Liver (tissue), 9 donors: ENCODE data around the gene ZBP1. TPM values are rescaled to one million over a fixed set of nuclear protein-coding genes. Genes with fewer than 3 reads are reported as not detected.
A peak's percentile ranks its signal among the peaks of the same experiment; 100 is the strongest.

Source experiments
- DNase-seq: peaks from one replicate; pipeline ENCODE4 v3.0.0-alpha.2; 2017; ENCODE audit warnings: low spot score
- H3K27ac ChIP-seq, 2 donors: one replicate each; pipeline ENCODE4 v1.7.0; 2013; ENCODE audit warnings: inconsistent platforms in 2 of 2, low read length in 2 of 2, control low read depth in 1 of 2, low read depth in 1 of 2, mild to moderate bottlenecking in 1 of 2
- H3K27me3 ChIP-seq, 4 donors: one replicate each; pipeline versions ENCODE4 v1.6.1 to v1.7.0; 2013; ENCODE audit warnings: low read length in 3 of 4, inconsistent platforms in 1 of 4, mild to moderate bottlenecking in 1 of 4, moderate library complexity in 1 of 4; ENCODE audit not compliant: control insufficient read depth in 4 of 4, insufficient read depth in 4 of 4
- H3K36me3 ChIP-seq, 4 donors: one replicate each; pipeline versions ENCODE4 v1.6.1 to v1.7.0; 2013; ENCODE audit warnings: low read length in 3 of 4, mild to moderate bottlenecking in 3 of 4, low read depth in 1 of 4, moderate library complexity in 1 of 4; ENCODE audit not compliant: control insufficient read depth in 4 of 4, insufficient read depth in 3 of 4
- H3K4me1 ChIP-seq, 4 donors: one replicate each; pipeline versions ENCODE4 v1.6.1 to v1.7.0; 2013; ENCODE audit warnings: low read length in 3 of 4, mild to moderate bottlenecking in 3 of 4, moderate library complexity in 1 of 4; ENCODE audit not compliant: control insufficient read depth in 4 of 4, insufficient read depth in 4 of 4
- H3K4me3 ChIP-seq, 3 donors: one replicate each; pipeline versions ENCODE4 v1.6.1 to v1.7.0; 2013; ENCODE audit warnings: low read length in 3 of 3, control low read depth in 1 of 3, low read depth in 1 of 3, mild to moderate bottlenecking in 1 of 3
- H3K9ac ChIP-seq, 2 donors: one replicate each; pipeline ENCODE4 v1.7.0; 2013; ENCODE audit warnings: low read length in 2 of 2, mild to moderate bottlenecking in 2 of 2, moderate library complexity in 2 of 2, control low read depth in 1 of 2, low read depth in 1 of 2
- H3K9me3 ChIP-seq, 4 donors: one replicate each; pipeline versions ENCODE4 v1.6.1 to v1.7.0; 2013; ENCODE audit warnings: low read length in 3 of 4; ENCODE audit not compliant: control insufficient read depth in 4 of 4
- EGR1 ChIP-seq, 2 donors: IDR thresholded peaks; 2 replicates each; pipeline ENCODE4 v1.6.1; 2016 to 2018; ENCODE audit warnings: antibody characterized with exemption in 2 of 2, low read depth in 2 of 2
- FOXA1 ChIP-seq: IDR thresholded peaks from 2 replicates; pipeline ENCODE4 v1.6.1; 2016; ENCODE audit warnings: antibody characterized with exemption
- FOXA2 ChIP-seq: IDR thresholded peaks from 2 replicates; pipeline ENCODE4 v1.6.1; 2016; ENCODE audit warnings: antibody characterized with exemption
- GABPA ChIP-seq, 2 donors: IDR thresholded peaks in 1 of 2; conservative IDR thresholded peaks in 1 of 2; 2 replicates each; pipeline ENCODE4 v1.6.1; 2016; ENCODE audit warnings: antibody characterized with exemption in 2 of 2, mild to moderate bottlenecking in 1 of 2, moderate library complexity in 1 of 2
- HNF4A ChIP-seq, 2 donors: conservative IDR thresholded peaks; 2 replicates each; pipeline ENCODE4 v1.6.1; 2016; ENCODE audit warnings: antibody characterized with exemption in 2 of 2, mild to moderate bottlenecking in 2 of 2
- HNF4G ChIP-seq: IDR thresholded peaks from 2 replicates; pipeline ENCODE4 v1.6.1; 2016; ENCODE audit warnings: antibody characterized with exemption
- JUND ChIP-seq, 2 donors: IDR thresholded peaks; 2 replicates each; pipeline ENCODE4 v1.6.1; 2016; ENCODE audit warnings: antibody characterized with exemption in 2 of 2
- NR2F2 ChIP-seq: IDR thresholded peaks from 2 replicates; pipeline ENCODE4 v1.6.1; 2016; ENCODE audit warnings: antibody characterized with exemption
- RAD21 ChIP-seq, 2 donors: IDR thresholded peaks; 2 replicates each; pipeline ENCODE4 v1.6.1; 2016; ENCODE audit warnings: antibody characterized with exemption in 2 of 2, mild to moderate bottlenecking in 2 of 2
- RXRA ChIP-seq, 2 donors: IDR thresholded peaks; 2 replicates each; pipeline ENCODE4 v1.6.1; 2017 to 2018; ENCODE audit warnings: antibody characterized with exemption in 2 of 2, mild to moderate bottlenecking in 1 of 2
- TAF1 ChIP-seq: conservative IDR thresholded peaks from 2 replicates; pipeline ENCODE4 v1.6.1; 2016; ENCODE audit warnings: antibody characterized with exemption, mild to moderate bottlenecking
- YY1 ChIP-seq: IDR thresholded peaks from 2 replicates; pipeline ENCODE4 v1.6.1; 2016; ENCODE audit warnings: antibody characterized with exemption, mild to moderate bottlenecking
- WGBS: extraction: QIAGEN DNeasy Blood & Tissue Kit; methylation state at CpG from one replicate; pipeline ENCODE4 v1.1.7; 2013; 5-methylcytosine and 5-hydroxymethylcytosine counted together
- polyA plus RNA-seq, 2 donors: library from polyadenylated mRNA; stranded (reverse) in 1 of 2; unstranded in 1 of 2; fragments of 200-250 nt in 1 of 2; fragments of >200 nt in 1 of 2; fragmentation: Nextera tagmentation in 1 of 2; extraction: Ambion mirVana in 1 of 2; gene quantifications; one replicate each; pipeline versions ENCODE4 v1.2.1 to v1.2.3, GENCODE V29; 2013 to 2015
- total RNA-seq, 2 donors: library from RNA; depleted of rRNA; stranded (reverse); fragments of >200 nt; gene quantifications; one replicate each; pipeline ENCODE4 v1.2.3, GENCODE V29; 2014
- TF ChIP-seq, protein P1 (sequence below): IDR thresholded peaks from 2 replicates; pipeline ENCODE4 v1.6.1; 2016; ENCODE audit warnings: antibody characterized with exemption
- TF ChIP-seq, protein P2 (sequence below): fragments of 150-350 bp; IDR thresholded peaks from 2 replicates; pipeline ENCODE4 v1.5.1; 2017; ENCODE audit warnings: improper control_type of control experiment, low read depth, low read length; ENCODE audit not compliant: missing input control
- TF ChIP-seq, protein P3 (sequence below): IDR thresholded peaks from 2 replicates; pipeline ENCODE4 v1.6.1; 2016; ENCODE audit warnings: antibody characterized with exemption
- TF ChIP-seq, protein P4 (sequence below): IDR thresholded peaks from 2 replicates; pipeline ENCODE4 v1.6.1; 2016; ENCODE audit warnings: antibody characterized with exemption
- TF ChIP-seq, protein P5 (sequence below): IDR thresholded peaks from 2 replicates; pipeline ENCODE4 v1.6.1; 2016; ENCODE audit warnings: antibody characterized with exemption, mild to moderate bottlenecking
- donor health status: healthy.
- donor health status: healthy.
- donor health status: healthy.
- donor health status: healthy.
- donor health status: healthy.

Gene ZBP1
- total and polyA plus RNA-seq, 4 donors, result 0.06 to 0.42 (median 0.13) TPM

DNA sequence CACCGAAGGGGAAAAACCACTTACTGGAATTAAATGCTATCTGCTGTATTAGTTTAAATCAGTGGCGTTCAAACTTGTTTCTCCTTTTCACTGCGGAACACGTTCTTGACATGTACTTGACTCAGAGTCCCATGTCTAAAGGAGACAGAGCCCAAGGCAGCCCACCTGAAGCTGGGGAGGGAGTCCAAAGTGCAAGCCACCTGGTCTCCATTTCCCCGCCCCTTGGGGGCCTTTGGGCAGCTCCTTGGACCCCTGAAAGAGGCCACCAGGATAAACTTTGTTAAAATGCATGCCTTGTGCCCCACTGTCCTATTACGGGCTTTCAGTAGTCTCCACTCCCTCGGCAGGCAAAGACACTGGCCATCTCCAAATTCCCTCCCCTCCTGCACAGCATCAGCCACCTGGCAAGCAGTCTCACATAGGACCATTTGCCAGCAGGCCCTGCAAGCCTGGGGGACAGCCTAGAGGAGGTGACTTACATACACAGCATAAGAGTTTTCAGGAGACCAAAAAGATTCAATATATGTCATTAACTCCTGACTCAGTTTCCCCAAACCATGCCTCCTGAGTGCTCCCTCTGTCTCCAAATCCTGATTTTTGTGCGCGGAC, 52.7 kb downstream of the ZBP1 start:
- Histone ChIP-seq H3K4me1 (peaks cover 2 to 42% (median 24%) of the 10 kb centered on the region in 4 donors), H3K36me3 (peaks cover 0 to 5% (median 0%) of the 10 kb centered on the region in 4 donors), H3K9ac (peak overlapping the region in 1 of 2 donors; percentile 8), H3K27me3 (no peaks in the 10 kb centered on the region), H3K4me3 (no peak overlapping the region), H3K27ac (peak overlapping the region; percentile 88 to 92), H3K9me3 (no peaks in the 10 kb centered on the region)
- peak in 1 of 2 donors; percentile 39 for TF ChIP-seq EGR1 (IDR thresholded peaks at IDR 0.05; ENCODE audit: low read depth in 2 of 2)
- TF ChIP-seq RXRA (IDR thresholded peaks at IDR 0.05), result no peak
- TF ChIP-seq HNF4A (conservative IDR thresholded peaks at IDR 0.05), result peak; percentile 44 to 57
- TF ChIP-seq TAF1, result no peak
- TF ChIP-seq RAD21 (IDR thresholded peaks at IDR 0.05), result peak in 1 of 2 donors; percentile 1
- TF ChIP-seq, protein P1, sequence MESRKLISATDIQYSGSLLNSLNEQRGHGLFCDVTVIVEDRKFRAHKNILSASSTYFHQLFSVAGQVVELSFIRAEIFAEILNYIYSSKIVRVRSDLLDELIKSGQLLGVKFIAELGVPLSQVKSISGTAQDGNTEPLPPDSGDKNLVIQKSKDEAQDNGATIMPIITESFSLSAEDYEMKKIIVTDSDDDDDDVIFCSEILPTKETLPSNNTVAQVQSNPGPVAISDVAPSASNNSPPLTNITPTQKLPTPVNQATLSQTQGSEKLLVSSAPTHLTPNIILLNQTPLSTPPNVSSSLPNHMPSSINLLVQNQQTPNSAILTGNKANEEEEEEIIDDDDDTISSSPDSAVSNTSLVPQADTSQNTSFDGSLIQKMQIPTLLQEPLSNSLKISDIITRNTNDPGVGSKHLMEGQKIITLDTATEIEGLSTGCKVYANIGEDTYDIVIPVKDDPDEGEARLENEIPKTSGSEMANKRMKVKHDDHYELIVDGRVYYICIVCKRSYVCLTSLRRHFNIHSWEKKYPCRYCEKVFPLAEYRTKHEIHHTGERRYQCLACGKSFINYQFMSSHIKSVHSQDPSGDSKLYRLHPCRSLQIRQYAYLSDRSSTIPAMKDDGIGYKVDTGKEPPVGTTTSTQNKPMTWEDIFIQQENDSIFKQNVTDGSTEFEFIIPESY, result peak; percentile 13
- TF ChIP-seq HNF4G, result peak; percentile 61
- no peak for DNase-seq
- WGBS, result 41% methylated on average over 9 of the region's 9 CpGs

DNA sequence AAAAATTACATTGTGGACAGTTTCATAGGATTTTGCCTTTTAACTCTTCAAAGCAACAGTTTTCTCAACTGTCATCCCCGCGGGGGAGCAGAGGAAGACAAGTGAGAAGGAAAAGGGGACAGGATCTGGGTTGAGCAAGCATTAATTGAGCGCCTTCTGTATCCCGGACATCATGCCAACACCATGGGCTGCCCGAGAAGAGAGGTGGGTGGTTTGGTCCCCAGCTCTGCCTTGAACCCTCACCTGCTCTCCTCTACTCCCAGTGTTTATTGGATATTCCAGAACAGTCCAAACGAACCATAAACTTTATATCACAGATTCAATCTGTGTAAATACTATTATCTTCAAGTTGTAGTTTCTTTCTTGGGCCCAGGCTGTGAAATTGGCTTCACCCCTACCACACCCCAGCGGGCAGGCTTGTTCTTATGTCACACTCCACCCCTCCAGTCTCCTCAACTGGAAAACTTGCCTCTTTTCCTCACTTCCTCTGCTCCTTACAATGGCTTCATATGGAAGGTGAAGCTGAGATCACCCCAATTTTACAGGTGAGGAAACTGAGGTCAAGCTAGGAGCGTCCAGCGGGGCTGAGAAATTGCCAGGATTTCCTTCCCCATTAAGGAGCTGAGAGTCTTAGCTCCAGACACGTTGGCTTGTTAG, 53.3 kb downstream of the ZBP1 start:
- no peak overlapping the region for H3K4me3 ChIP-seq
- 49% methylated on average over 10 of the region's 10 CpGs for WGBS
- no peak for DNase-seq
- TF ChIP-seq FOXA2 (peak; percentile 47), GABPA (IDR thresholded peaks at IDR 0.05 in 1 of 2, conservative IDR thresholded peaks at IDR 0.05 in 1 of 2) (no peak), RAD21 (IDR thresholded peaks at IDR 0.05) (peak in 1 of 2 donors; percentile 10), EGR1 (IDR thresholded peaks at IDR 0.05; ENCODE audit: low read depth in 2 of 2) (peak in 1 of 2 donors; percentile 11), FOXA1 (no peak), JUND (IDR thresholded peaks at IDR 0.05) (peak in 1 of 2 donors; percentile 58), HNF4G (no peak), NR2F2 (peak; percentile 5), YY1 (peak; percentile 22), RXRA (IDR thresholded peaks at IDR 0.05) (peak in 1 of 2 donors; percentile 63), HNF4A (conservative IDR thresholded peaks at IDR 0.05) (peak in 1 of 2 donors; percentile 6)
- TF ChIP-seq, protein P1, result peak; percentile 6
- TF ChIP-seq, protein P2, sequence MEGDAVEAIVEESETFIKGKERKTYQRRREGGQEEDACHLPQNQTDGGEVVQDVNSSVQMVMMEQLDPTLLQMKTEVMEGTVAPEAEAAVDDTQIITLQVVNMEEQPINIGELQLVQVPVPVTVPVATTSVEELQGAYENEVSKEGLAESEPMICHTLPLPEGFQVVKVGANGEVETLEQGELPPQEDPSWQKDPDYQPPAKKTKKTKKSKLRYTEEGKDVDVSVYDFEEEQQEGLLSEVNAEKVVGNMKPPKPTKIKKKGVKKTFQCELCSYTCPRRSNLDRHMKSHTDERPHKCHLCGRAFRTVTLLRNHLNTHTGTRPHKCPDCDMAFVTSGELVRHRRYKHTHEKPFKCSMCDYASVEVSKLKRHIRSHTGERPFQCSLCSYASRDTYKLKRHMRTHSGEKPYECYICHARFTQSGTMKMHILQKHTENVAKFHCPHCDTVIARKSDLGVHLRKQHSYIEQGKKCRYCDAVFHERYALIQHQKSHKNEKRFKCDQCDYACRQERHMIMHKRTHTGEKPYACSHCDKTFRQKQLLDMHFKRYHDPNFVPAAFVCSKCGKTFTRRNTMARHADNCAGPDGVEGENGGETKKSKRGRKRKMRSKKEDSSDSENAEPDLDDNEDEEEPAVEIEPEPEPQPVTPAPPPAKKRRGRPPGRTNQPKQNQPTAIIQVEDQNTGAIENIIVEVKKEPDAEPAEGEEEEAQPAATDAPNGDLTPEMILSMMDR, result no peak
- TF ChIP-seq, protein P3, sequence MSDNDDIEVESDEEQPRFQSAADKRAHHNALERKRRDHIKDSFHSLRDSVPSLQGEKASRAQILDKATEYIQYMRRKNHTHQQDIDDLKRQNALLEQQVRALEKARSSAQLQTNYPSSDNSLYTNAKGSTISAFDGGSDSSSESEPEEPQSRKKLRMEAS, result no peak
- TF ChIP-seq, protein P4, sequence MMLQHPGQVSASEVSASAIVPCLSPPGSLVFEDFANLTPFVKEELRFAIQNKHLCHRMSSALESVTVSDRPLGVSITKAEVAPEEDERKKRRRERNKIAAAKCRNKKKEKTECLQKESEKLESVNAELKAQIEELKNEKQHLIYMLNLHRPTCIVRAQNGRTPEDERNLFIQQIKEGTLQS, result no peak
- TF ChIP-seq, protein P5, sequence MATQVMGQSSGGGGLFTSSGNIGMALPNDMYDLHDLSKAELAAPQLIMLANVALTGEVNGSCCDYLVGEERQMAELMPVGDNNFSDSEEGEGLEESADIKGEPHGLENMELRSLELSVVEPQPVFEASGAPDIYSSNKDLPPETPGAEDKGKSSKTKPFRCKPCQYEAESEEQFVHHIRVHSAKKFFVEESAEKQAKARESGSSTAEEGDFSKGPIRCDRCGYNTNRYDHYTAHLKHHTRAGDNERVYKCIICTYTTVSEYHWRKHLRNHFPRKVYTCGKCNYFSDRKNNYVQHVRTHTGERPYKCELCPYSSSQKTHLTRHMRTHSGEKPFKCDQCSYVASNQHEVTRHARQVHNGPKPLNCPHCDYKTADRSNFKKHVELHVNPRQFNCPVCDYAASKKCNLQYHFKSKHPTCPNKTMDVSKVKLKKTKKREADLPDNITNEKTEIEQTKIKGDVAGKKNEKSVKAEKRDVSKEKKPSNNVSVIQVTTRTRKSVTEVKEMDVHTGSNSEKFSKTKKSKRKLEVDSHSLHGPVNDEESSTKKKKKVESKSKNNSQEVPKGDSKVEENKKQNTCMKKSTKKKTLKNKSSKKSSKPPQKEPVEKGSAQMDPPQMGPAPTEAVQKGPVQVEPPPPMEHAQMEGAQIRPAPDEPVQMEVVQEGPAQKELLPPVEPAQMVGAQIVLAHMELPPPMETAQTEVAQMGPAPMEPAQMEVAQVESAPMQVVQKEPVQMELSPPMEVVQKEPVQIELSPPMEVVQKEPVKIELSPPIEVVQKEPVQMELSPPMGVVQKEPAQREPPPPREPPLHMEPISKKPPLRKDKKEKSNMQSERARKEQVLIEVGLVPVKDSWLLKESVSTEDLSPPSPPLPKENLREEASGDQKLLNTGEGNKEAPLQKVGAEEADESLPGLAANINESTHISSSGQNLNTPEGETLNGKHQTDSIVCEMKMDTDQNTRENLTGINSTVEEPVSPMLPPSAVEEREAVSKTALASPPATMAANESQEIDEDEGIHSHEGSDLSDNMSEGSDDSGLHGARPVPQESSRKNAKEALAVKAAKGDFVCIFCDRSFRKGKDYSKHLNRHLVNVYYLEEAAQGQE, result no peak
- peak overlapping the region; percentile 88 to 92 for H3K27ac ChIP-seq
- H3K27me3 ChIP-seq, result no peaks in the 10 kb centered on the region
- H3K36me3 ChIP-seq, result peaks cover 0 to 5% (median 0%) of the 10 kb centered on the region in 4 donors
- no peaks in the 10 kb centered on the region for H3K9me3 ChIP-seq
- H3K9ac ChIP-seq, result peak overlapping the region in 1 of 2 donors; percentile 16
- H3K4me1 ChIP-seq, result peaks cover 2 to 45% (median 24%) of the 10 kb centered on the region in 4 donors
